ENCODE results near the gene NHLRC1. TPM values are rescaled to one million over a fixed set of nuclear protein-coding genes. Genes with fewer than 3 reads are reported as not detected.

Gene NHLRC1
- total RNA-seq, 2 donors from 2014 or later, result 2.7 to 4.8 TPM

DNA sequence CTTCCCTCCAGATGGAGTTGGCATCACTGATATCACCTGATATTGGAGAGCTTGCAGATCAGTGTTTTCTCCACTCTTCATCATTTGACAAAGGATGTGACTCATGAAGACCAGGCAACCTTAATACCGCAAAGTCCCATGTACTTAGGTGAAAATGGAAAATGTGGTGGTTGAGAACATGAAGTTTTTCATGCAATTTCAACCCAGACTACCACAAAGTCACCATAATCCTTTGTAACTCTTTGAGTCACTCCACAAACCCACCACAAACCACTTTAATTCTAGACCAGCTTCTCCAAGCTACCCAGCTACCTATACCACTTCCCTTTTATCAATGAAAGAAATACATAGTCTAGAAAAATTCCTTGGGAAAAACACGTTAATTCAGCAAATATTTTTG lies 7.1 kb downstream of the NHLRC1 start:
- no peak for TF ChIP-seq POLR2AphosphoS5 (IDR thresholded peaks at IDR 0.05)
- TF ChIP-seq, protein P1, sequence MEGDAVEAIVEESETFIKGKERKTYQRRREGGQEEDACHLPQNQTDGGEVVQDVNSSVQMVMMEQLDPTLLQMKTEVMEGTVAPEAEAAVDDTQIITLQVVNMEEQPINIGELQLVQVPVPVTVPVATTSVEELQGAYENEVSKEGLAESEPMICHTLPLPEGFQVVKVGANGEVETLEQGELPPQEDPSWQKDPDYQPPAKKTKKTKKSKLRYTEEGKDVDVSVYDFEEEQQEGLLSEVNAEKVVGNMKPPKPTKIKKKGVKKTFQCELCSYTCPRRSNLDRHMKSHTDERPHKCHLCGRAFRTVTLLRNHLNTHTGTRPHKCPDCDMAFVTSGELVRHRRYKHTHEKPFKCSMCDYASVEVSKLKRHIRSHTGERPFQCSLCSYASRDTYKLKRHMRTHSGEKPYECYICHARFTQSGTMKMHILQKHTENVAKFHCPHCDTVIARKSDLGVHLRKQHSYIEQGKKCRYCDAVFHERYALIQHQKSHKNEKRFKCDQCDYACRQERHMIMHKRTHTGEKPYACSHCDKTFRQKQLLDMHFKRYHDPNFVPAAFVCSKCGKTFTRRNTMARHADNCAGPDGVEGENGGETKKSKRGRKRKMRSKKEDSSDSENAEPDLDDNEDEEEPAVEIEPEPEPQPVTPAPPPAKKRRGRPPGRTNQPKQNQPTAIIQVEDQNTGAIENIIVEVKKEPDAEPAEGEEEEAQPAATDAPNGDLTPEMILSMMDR (IDR thresholded peaks at IDR 0.05), result no peak
- TF ChIP-seq POLR2A (IDR thresholded peaks at IDR 0.05), result no peak
- H3K4me1 ChIP-seq (replicated peaks), result no peaks in the 10 kb centered on the region
- DNase-seq (ENCODE audit: low spot score), result no peak
- H3K27me3 ChIP-seq (replicated peaks; ENCODE audit: insufficient read depth), result no peaks in the 10 kb centered on the region
- no peak overlapping the region for H3K27ac ChIP-seq
- H3K36me3 ChIP-seq, result no peaks in the 10 kb centered on the region
- H3K9me3 ChIP-seq, result no peaks in the 10 kb centered on the region
- intact Hi-C loops (cut with DNase I), result no loop called here
- H3K4me3 ChIP-seq, result no peak overlapping the region
- 87% methylated on average over 2 of the region's 2 CpGs for WGBS

DNA sequence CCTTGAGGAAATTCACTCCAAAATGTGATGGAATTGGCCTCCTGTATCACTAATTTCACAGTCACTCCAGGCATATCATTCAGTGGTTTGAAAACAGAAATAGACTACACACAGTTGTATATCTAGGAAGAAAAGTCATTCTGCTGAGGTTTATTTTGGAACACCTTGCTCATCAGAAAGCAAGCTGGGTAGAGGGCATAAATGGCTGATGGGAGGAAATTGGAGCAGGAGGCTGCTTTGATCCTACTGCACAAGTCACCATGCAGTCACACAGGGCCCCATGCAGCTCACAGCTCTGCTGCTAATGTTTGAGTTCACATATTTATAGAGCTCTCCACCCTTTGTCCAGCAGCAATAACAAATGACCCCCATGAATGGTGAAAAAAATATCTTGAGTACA lies 12.3 kb downstream of the NHLRC1 start:
- Histone ChIP-seq H3K4me3 (no peak overlapping the region), H3K36me3 (no peaks in the 10 kb centered on the region), H3K9me3 (no peaks in the 10 kb centered on the region), H3K27ac (no peak overlapping the region), H3K27me3 (replicated peaks; ENCODE audit: insufficient read depth) (no peaks in the 10 kb centered on the region), H3K4me1 (replicated peaks) (no peaks in the 10 kb centered on the region)
- no peak for DNase-seq (ENCODE audit: low spot score)
- no peak for TF ChIP-seq POLR2A (IDR thresholded peaks at IDR 0.05)
- TF ChIP-seq, protein P1 (IDR thresholded peaks at IDR 0.05), result no peak
- no peak for TF ChIP-seq POLR2AphosphoS5 (IDR thresholded peaks at IDR 0.05)
- intact Hi-C loops (cut with DNase I), result no loop called here

DNA sequence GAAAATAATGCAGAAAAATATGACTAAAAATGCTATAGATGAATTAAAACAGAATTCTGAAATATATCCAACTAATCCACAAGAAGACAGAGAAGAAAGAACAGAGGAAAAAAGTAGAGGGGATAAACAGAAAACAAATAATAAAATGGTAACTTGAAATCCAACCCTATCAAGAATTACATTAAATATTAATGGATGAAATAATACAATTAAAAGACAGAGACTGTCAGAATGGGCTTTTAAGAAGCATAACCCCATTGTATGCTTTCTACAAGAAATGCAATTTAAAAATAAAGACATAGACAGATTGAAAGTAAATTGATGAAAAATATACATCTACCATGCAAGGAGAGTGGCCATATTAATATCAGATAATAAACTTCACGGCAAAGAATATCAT lies 15.4 kb downstream of the NHLRC1 start:
- H3K36me3 ChIP-seq, result no peaks in the 10 kb centered on the region
- H3K4me3 ChIP-seq, result no peak overlapping the region
- 98% methylated on average over 1 of the region's 1 CpG for WGBS
- no peaks in the 10 kb centered on the region for H3K4me1 ChIP-seq (replicated peaks)
- DNase-seq (ENCODE audit: low spot score), result no peak
- intact Hi-C loops (cut with DNase I), result no loop called here
- no peak for TF ChIP-seq POLR2A (IDR thresholded peaks at IDR 0.05)
- TF ChIP-seq POLR2AphosphoS5 (IDR thresholded peaks at IDR 0.05), result no peak
- TF ChIP-seq, protein P1 (IDR thresholded peaks at IDR 0.05), result no peak
- H3K27ac ChIP-seq, result no peak overlapping the region
- H3K27me3 ChIP-seq (replicated peaks; ENCODE audit: insufficient read depth), result no peaks in the 10 kb centered on the region
- no peaks in the 10 kb centered on the region for H3K9me3 ChIP-seq

DNA sequence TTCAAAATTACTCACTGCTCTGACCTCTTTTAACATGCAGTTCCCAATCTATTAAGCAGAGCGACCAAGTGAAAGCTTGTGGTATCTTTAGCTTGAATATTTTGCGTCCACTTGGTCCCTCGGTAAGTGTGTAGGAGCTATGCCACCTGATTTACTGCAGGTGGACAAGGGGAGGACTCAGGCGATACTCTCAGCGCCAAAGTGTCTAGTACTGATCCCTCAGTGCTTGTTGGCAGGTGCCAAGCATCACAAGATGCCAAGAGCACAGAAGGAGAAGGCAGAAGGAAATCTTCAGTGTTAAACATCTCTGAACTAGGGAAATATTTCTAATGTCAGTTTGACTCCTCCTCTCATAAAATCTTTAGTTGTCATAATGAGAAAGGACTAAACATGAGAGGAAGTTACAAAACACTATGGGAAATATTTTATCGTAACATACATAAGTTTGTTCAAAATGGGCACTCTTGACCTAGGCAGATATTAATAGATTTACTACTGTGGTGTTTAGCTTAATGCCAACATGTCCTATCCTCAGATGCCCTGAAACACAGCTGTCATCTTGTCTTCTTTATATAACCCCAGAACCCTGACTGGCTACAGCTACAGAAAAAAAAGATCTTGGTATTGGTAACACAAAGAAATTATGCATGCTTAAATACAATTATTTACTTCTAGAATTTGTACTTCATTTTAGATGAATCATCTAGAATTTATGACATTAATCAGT lies 19.5 kb downstream of the NHLRC1 start:
- no peak for TF ChIP-seq POLR2AphosphoS5 (IDR thresholded peaks at IDR 0.05)
- TF ChIP-seq, protein P1 (IDR thresholded peaks at IDR 0.05), result no peak
- no peak for TF ChIP-seq POLR2A (IDR thresholded peaks at IDR 0.05)
- H3K36me3 ChIP-seq, result no peaks in the 10 kb centered on the region
- no peak for DNase-seq (ENCODE audit: low spot score)
- 83% methylated on average over 6 of the region's 6 CpGs for WGBS
- H3K9me3 ChIP-seq, result no peaks in the 10 kb centered on the region
- no peak overlapping the region for H3K27ac ChIP-seq
- H3K27me3 ChIP-seq (replicated peaks; ENCODE audit: insufficient read depth), result no peaks in the 10 kb centered on the region
- intact Hi-C loops (cut with DNase I), result no loop called here
- H3K4me3 ChIP-seq, result no peak overlapping the region
- no peaks in the 10 kb centered on the region for H3K4me1 ChIP-seq (replicated peaks)

DNA sequence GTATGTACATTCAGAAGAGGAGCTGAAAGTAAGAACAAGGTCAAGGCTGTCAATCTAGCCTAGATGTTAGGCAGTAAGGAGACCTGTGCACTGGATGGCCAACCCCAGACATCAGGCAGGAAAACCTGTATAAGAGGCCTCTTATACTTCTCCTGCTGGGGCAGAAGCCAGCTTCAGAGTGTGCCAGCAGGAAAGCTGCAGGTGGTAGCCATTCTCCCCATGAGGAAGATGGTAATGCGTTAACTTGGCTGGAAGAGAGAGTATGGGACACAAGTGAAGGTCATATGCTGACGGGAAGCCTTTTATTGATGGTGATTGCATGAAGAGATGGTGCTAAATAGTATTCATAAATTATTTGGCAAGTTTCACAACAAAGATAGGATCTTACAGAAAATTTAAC lies 20.6 kb downstream of the NHLRC1 start:
- no peaks in the 10 kb centered on the region for H3K27me3 ChIP-seq (replicated peaks; ENCODE audit: insufficient read depth)
- DNase-seq (ENCODE audit: low spot score), result no peak
- no peaks in the 10 kb centered on the region for H3K4me1 ChIP-seq (replicated peaks)
- no peaks in the 10 kb centered on the region for H3K9me3 ChIP-seq
- no peak overlapping the region for H3K27ac ChIP-seq
- H3K4me3 ChIP-seq, result no peak overlapping the region
- intact Hi-C loops (cut with DNase I), result no loop called here
- H3K36me3 ChIP-seq, result no peaks in the 10 kb centered on the region
- WGBS, result 90% methylated on average over 2 of the region's 2 CpGs
- no peak for TF ChIP-seq POLR2A (IDR thresholded peaks at IDR 0.05)
- TF ChIP-seq POLR2AphosphoS5 (IDR thresholded peaks at IDR 0.05), result no peak
- TF ChIP-seq, protein P1 (IDR thresholded peaks at IDR 0.05), result no peak
